ENCODE results near the gene ALKBH3. TPM values are rescaled to one million over a fixed set of nuclear protein-coding genes. Genes with fewer than 3 reads are reported as not detected.

ALKBH3 gene
- total RNA-seq (10 to 100 TPM; 13.1 to 24.7 (median 19.5) TPM), polyA plus RNA-seq (10 to 100 TPM; 20.5 to 22.4 TPM)
- long read RNA-seq, donor 1, transcript ALKBH3-201 (10 exons, 1,474 nt) = major isoform, 5 of 11 reads
- long read RNA-seq, donor 1, partial matches to known transcripts = 2 of 11 reads
- long read RNA-seq, donor 1, other reads (novel, unspliced or antisense) = 4 of 11 reads
- long read RNA-seq, donor 2, transcript ALKBH3-201 (10 exons, 1,474 nt) = major isoform, 19 of 25 reads
- long read RNA-seq, donor 2, partial matches to known transcripts = 2 of 25 reads
- long read RNA-seq, donor 2, other reads (novel, unspliced or antisense) = 4 of 25 reads
- long read RNA-seq, donor 3, partial matches to known transcripts = 1 of 9 reads
- long read RNA-seq, donor 3, other reads (novel, unspliced or antisense) = 4 of 9 reads

DNA sequence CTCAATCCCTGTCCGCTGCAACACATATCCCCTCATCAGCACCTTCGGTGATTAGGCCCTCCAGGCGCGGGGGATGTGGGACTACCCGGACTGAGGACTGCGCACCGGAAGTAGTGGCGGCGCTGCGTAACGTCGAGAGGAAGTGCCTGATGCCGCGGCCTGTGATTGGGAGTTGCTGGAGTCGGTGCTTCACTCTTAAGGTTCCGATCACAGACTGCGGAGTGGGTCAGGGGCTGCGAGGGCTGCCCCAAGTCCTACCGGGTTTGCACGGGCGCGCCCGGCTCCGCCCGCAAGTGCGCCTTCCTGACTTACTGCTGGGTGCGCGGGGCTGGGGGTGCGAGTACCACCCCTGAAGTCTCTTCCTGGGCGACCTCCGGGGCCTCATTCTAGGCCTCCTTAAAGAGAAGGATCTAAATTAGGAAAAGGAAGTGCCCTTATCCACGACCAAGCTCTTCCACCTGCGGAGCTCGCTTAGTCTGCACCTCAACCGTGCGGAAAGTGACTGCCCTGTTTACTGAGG lies at the start of gene ALKBH3:
Gene ALKBH3, plus strand, starts transcription at position 192 of the 520 bp plus-strand sequence. CDS start 1,822 bp downstream, outside the sequence.
- ATAC-seq (peak; percentile 97 to 100 (median 100)), DNase-seq (peak; percentile 92 to 95 (median 94))
- 0 to 2% (median 0%) methylated on average over 25 to 36 of the region's 36 CpGs for WGBS, 4 donors
- TF ChIP-seq POLR2A (IDR thresholded peaks at IDR 0.05) = peak in 1 of 2 donors; percentile 59
- TF ChIP-seq, protein P1, sequence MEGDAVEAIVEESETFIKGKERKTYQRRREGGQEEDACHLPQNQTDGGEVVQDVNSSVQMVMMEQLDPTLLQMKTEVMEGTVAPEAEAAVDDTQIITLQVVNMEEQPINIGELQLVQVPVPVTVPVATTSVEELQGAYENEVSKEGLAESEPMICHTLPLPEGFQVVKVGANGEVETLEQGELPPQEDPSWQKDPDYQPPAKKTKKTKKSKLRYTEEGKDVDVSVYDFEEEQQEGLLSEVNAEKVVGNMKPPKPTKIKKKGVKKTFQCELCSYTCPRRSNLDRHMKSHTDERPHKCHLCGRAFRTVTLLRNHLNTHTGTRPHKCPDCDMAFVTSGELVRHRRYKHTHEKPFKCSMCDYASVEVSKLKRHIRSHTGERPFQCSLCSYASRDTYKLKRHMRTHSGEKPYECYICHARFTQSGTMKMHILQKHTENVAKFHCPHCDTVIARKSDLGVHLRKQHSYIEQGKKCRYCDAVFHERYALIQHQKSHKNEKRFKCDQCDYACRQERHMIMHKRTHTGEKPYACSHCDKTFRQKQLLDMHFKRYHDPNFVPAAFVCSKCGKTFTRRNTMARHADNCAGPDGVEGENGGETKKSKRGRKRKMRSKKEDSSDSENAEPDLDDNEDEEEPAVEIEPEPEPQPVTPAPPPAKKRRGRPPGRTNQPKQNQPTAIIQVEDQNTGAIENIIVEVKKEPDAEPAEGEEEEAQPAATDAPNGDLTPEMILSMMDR (IDR thresholded peaks at IDR 0.05) = peak in 3 of 12 donors; percentile 12 to 25 (median 14)
- Histone ChIP-seq H3K4me3 (peak within 1 kb of the TSS; percentile 53 to 98 (median 90)), H3K9me3 (no peaks in the 10 kb centered on the region), H3K36me3 (peaks cover 0 to 35% (median 32%) of the 10 kb centered on the region in 9 donors), H3K27me3 (peaks cover 0 to 25% (median 5%) of the 10 kb centered on the region in 9 donors), H3K27ac (peak within 1 kb of the TSS in 11 of 12 donors; percentile 29 to 84 (median 73)), H3K4me1 (peaks cover 4 to 20% (median 15%) of the 10 kb centered on the region in 12 donors)
- intact Hi-C loops (cut with DNase I) = no loop called here

DNA sequence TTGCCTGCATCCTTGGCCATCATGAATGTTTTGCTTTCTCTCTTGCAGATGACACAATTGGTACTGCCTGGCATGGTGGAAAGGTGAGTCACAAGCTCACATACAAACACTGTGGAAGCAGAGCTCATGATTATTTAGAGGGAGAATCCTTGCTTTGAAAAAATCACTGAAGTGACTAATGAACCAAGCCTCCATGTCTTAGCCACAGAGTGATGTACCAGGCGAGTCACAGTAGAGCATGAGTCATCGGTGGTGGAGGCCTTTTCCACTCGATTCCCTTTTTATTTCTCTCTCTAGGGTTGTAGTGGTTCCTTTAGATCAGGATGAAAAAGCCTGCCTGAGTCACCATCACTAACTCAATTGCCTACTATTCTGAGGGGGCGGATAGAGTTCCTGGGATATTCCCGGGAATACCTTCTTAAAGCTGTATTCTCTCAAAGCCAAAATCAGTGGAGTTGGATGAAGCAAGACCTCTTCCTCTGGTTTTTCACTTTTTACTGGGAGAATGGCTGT lies 49.6 kb upstream of the ALKBH3 start:
- TF ChIP-seq, protein P1 (IDR thresholded peaks at IDR 0.05) = no peak
- no peak for TF ChIP-seq POLR2A (IDR thresholded peaks at IDR 0.05)
- Histone ChIP-seq H3K36me3 (peaks cover 0 to 16% (median 4%) of the 10 kb centered on the region in 9 donors), H3K27ac (peak overlapping the region in 2 of 12 donors; percentile 24), H3K27me3 (no peaks in the 10 kb centered on the region), H3K4me3 (no peak overlapping the region), H3K4me1 (peaks cover 0 to 20% (median 3%) of the 10 kb centered on the region in 12 donors), H3K9me3 (no peaks in the 10 kb centered on the region)
- DNase-seq (peak in 1 of 5 donors; percentile 46), ATAC-seq (peak in 3 of 4 donors; percentile 24 to 89 (median 85))
- intact Hi-C loops (cut with DNase I) = loop anchor here in 1 of 10 donors (10.0 kb wide), 2 partner anchors 64 to 256 kb away; no protein-coding TSS in a partner anchor
- 69 to 77% (median 73%) methylated on average over 5 of the region's 5 CpGs for WGBS, 4 donors

DNA sequence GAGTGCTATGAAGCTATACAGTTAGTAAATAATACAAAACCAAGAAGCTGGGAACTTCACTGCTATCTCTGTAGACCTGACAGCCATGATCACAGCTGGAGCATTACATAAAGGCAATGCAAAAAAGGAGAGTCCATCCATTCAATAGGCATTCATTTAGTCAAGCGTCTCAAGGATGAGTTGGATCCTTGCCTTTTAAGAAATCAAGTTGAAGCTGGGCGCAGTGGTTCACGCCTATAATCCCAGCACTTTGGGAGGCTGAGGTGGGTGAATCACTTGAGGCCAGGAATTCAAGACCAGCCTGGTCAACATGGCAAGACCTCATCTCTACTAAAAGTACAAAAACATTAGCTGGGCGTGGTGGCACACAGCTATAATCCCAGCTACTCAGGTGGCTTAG lies 48.1 kb upstream of the ALKBH3 start:
- no peak overlapping the region for H3K27ac ChIP-seq

More for the DNA sequence above, 48.1 kb upstream of the ALKBH3 start:
- WGBS, 4 donors = 97 to 100% (median 99%) methylated on average over 4 of the region's 4 CpGs
- no peak for ATAC-seq
- Histone ChIP-seq H3K4me1 (peaks cover 0 to 20% (median 3%) of the 10 kb centered on the region in 12 donors), H3K36me3 (peaks cover 0 to 16% (median 4%) of the 10 kb centered on the region in 9 donors), H3K9me3 (no peaks in the 10 kb centered on the region), H3K4me3 (no peak overlapping the region), H3K27me3 (no peaks in the 10 kb centered on the region)
- no peak for TF ChIP-seq POLR2A (IDR thresholded peaks at IDR 0.05)
- TF ChIP-seq, protein P1 (IDR thresholded peaks at IDR 0.05) = no peak
- intact Hi-C loops (cut with DNase I) = loop anchor here in 1 of 10 donors (10.0 kb wide), 2 partner anchors 62 to 258 kb away; no protein-coding TSS in a partner anchor
- DNase-seq = no peak

Measured in heart left ventricle (tissue), 16 donors.